Smooth muscle cell (in vitro differentiated cells): ENCODE results near the gene FRAT2. TPM values are rescaled to one million over a fixed set of nuclear protein-coding genes. Genes with fewer than 3 reads are reported as not detected.

Experiments
- DNase-seq: peaks from one replicate; lab custom pipeline; 2025; ENCODE audit not compliant: unreplicated experiment; lab: John Stamatoyannopoulos, UW
- H2AFZ ChIP-seq: fragments of 200-600 bp; sonication (generic); 2 replicates; pipeline ENCODE4 v1.6.0; 2016; ENCODE audit warnings: antibody characterized with exemption, low read depth, mild to moderate bottlenecking
- H3F3A ChIP-seq: fragments of 200-600 bp; sonication (generic); 2 replicates; pipeline ENCODE4 v1.6.0; 2017; ENCODE audit warnings: antibody characterized with exemption, low read depth
- H3K27ac ChIP-seq: fragments of 200-600 bp; sonication (generic); 2 replicates; pipeline ENCODE4 v1.5.1; 2016; ENCODE audit warnings: low read depth, mild to moderate bottlenecking
- H3K27me3 ChIP-seq: fragments of 200-600 bp; sonication (generic); 2 replicates; pipeline ENCODE4 v1.6.1; 2016; ENCODE audit warnings: low read depth, mild to moderate bottlenecking
- H3K36me3 ChIP-seq: fragments of 200-600 bp; sonication (generic); 2 replicates; pipeline ENCODE4 v1.5.1; 2016; ENCODE audit warnings: low read depth
- H3K4me1 ChIP-seq: fragments of 200-600 bp; sonication (generic); 2 replicates; pipeline ENCODE4 v1.5.1; 2016; ENCODE audit warnings: low read depth
- H3K4me2 ChIP-seq: fragments of 200-600 bp; sonication (generic); 2 replicates; pipeline ENCODE4 v1.6.0; 2016; ENCODE audit warnings: mild to moderate bottlenecking
- H3K4me3 ChIP-seq: fragments of 200-600 bp; sonication (generic); 2 replicates; pipeline ENCODE4 v1.5.1; 2016; ENCODE audit warnings: mild to moderate bottlenecking
- H3K79me2 ChIP-seq: fragments of 200-600 bp; sonication (generic); 2 replicates; pipeline ENCODE4 v1.6.0; 2016; ENCODE audit warnings: low read depth, mild to moderate bottlenecking
- H3K9ac ChIP-seq: fragments of 200-600 bp; sonication (generic); 2 replicates; pipeline ENCODE4 v1.6.0; 2016; ENCODE audit warnings: low read depth
- H3K9me3 ChIP-seq: fragments of 200-600 bp; sonication (generic); replicated peaks from 2 replicates; pipeline ENCODE4 v1.5.1; 2016; ENCODE audit warnings: low read depth
- H4K20me1 ChIP-seq: fragments of 200-600 bp; sonication (generic); 2 replicates; pipeline ENCODE4 v1.6.0; 2016; ENCODE audit warnings: low read depth
- CTCF ChIP-seq: fragments of 200-600 bp; sonication (generic); IDR thresholded peaks from 2 replicates; pipeline ENCODE4 v1.5.1; 2017; ENCODE audit warnings: borderline replicate concordance, mild to moderate bottlenecking, antibody characterized with exemption; ENCODE audit not compliant: insufficient read depth, poor library complexity, severe bottlenecking
- WGBS: methylation state at CpG from one replicate; pipeline ENCODE4 v1.1.7; 2016; ENCODE audit warnings: low lambda C conversion rate; 5-methylcytosine and 5-hydroxymethylcytosine counted together
- polyA plus RNA-seq: library from polyadenylated mRNA; unstranded; fragments of >200 nt; fragmentation: Nextera tagmentation; extraction: Ambion mirVana; gene quantifications from 2 replicates; pipeline ENCODE4 v1.2.1, GENCODE V29; 2016
- total RNA-seq: library from RNA; depleted of rRNA; stranded (reverse); fragments of >200 nt; gene quantifications from 2 replicates; pipeline ENCODE4 v1.2.3, GENCODE V29; 2014

Gene FRAT2
- total and polyA plus RNA-seq, 2 experiments from 2014 or later = 4.0 to 7.7 TPM

- Histone ChIP-seq H3K36me3 (no peaks in the 10 kb centered on the region), H2AFZ (no peak overlapping the region), H4K20me1 (no peaks in the 10 kb centered on the region), H3F3A (no peaks in the 10 kb centered on the region), H3K9me3 (no peaks in the 10 kb centered on the region), H3K9ac (no peak overlapping the region), H3K27ac (no peak overlapping the region), H3K79me2 (no peaks in the 10 kb centered on the region), H3K4me2 (no peak overlapping the region), H3K4me1 (no peaks in the 10 kb centered on the region), H3K27me3 (no peaks in the 10 kb centered on the region), H3K4me3 (no peak overlapping the region)
- no peak for DNase-seq
- no peak for TF ChIP-seq CTCF
- 90% methylated on average over 10 of the region's 10 CpGs for WGBS
These were observed 26.4 kb downstream of the FRAT2 start for GRCh38 chr10:97307866-97308780.

- WGBS = 89% methylated on average over 1 of the region's 1 CpG
- no peak overlapping the region for H3K9ac ChIP-seq
- no peaks in the 10 kb centered on the region for H3K9me3 ChIP-seq
- H3K36me3 ChIP-seq = no peaks in the 10 kb centered on the region
- no peak overlapping the region for H2AFZ ChIP-seq
- no peaks in the 10 kb centered on the region for H4K20me1 ChIP-seq
- no peaks in the 10 kb centered on the region for H3K79me2 ChIP-seq
- H3K4me1 ChIP-seq = no peaks in the 10 kb centered on the region
- no peak overlapping the region for H3K27ac ChIP-seq
- H3K4me2 ChIP-seq = no peak overlapping the region
- no peak for TF ChIP-seq CTCF
- no peaks in the 10 kb centered on the region for H3F3A ChIP-seq
- H3K27me3 ChIP-seq = no peaks in the 10 kb centered on the region
- no peak for DNase-seq
- no peak overlapping the region for H3K4me3 ChIP-seq
These were observed 27.1 kb downstream of the FRAT2 start for GRCh38 chr10:97307441-97307840.

GRCh38 chr10:97302088-97302791 is 32.3 kb downstream of the FRAT2 start:
- DNase-seq = no peak
- no peak overlapping the region for H3K27ac ChIP-seq
- H3K4me1 ChIP-seq = no peaks in the 10 kb centered on the region
- H4K20me1 ChIP-seq = no peaks in the 10 kb centered on the region
- H3K9ac ChIP-seq = no peak overlapping the region
- H3F3A ChIP-seq = no peaks in the 10 kb centered on the region
- no peaks in the 10 kb centered on the region for H3K27me3 ChIP-seq
- 89% methylated on average over 11 of the region's 11 CpGs for WGBS
- no peak overlapping the region for H2AFZ ChIP-seq
- H3K4me3 ChIP-seq = no peak overlapping the region
- H3K79me2 ChIP-seq = no peaks in the 10 kb centered on the region
- H3K9me3 ChIP-seq = no peaks in the 10 kb centered on the region
- no peak for TF ChIP-seq CTCF
- H3K4me2 ChIP-seq = no peak overlapping the region
- no peaks in the 10 kb centered on the region for H3K36me3 ChIP-seq
